H9 (cell line): ENCODE data around the gene AFF4. TPM values are rescaled to one million over a fixed set of nuclear protein-coding genes. Genes with fewer than 3 reads are reported as not detected.

ENCODE experiments used
- DNase-seq: peaks from one replicate; pipeline ENCODE4 v3.0.0-alpha.2; 2017
- H2AFZ ChIP-seq: one replicate; pipeline ENCODE4 v1.6.1; 2013; ENCODE audit warnings: mild to moderate bottlenecking, low read length, control low read depth, moderate library complexity
- H2AK5ac ChIP-seq: 2 replicates; pipeline ENCODE4 v1.6.1; 2013; ENCODE audit warnings: low read length, control low read depth, mixed read lengths; ENCODE audit not compliant: insufficient read length
- H2BK120ac ChIP-seq: one replicate; pipeline ENCODE4 v1.6.1; 2013; ENCODE audit warnings: low read depth, mild to moderate bottlenecking, low read length, control low read depth, inconsistent platforms; ENCODE audit not compliant: poor library complexity, severe bottlenecking
- H2BK12ac ChIP-seq: 2 replicates; pipeline ENCODE4 v1.6.1; 2013; ENCODE audit warnings: low read length, control low read depth, mixed read lengths, low read depth; ENCODE audit not compliant: insufficient read length
- H2BK15ac ChIP-seq: 2 replicates; pipeline ENCODE4 v1.6.1; 2013; ENCODE audit warnings: low read depth, low read length, control low read depth
- H2BK20ac ChIP-seq: one replicate; pipeline ENCODE4 v1.6.1; 2013; ENCODE audit warnings: low read depth, mild to moderate bottlenecking, low read length, control low read depth, inconsistent platforms; ENCODE audit not compliant: poor library complexity, severe bottlenecking
- H2BK5ac ChIP-seq: 2 replicates; pipeline ENCODE4 v1.6.1; 2013; ENCODE audit warnings: low read length, control low read depth, mixed read lengths; ENCODE audit not compliant: insufficient read length
- H3K14ac ChIP-seq: 2 replicates; pipeline ENCODE4 v1.6.1; 2013; ENCODE audit warnings: low read length, control low read depth; ENCODE audit not compliant: insufficient read depth
- H3K18ac ChIP-seq: 2 replicates; pipeline ENCODE4 v1.6.1; 2013; ENCODE audit warnings: low read depth, mild to moderate bottlenecking, mixed read lengths, low read length, control low read depth; ENCODE audit not compliant: insufficient read length
- H3K23ac ChIP-seq: 2 replicates; pipeline ENCODE4 v1.6.1; 2013; ENCODE audit warnings: low read length, control low read depth, mixed read lengths, low read depth; ENCODE audit not compliant: insufficient read length
- H3K23me2 ChIP-seq: 2 replicates; pipeline ENCODE4 v1.6.1; 2013; ENCODE audit warnings: low read depth, mild to moderate bottlenecking, mixed read lengths, low read length, control low read depth; ENCODE audit not compliant: insufficient read length, poor library complexity, severe bottlenecking
- H3K27ac ChIP-seq: 2 replicates; pipeline ENCODE4 v1.5.1; 2013; ENCODE audit warnings: low read length, control low read depth, mixed read lengths, low read depth; ENCODE audit not compliant: insufficient read length
- H3K27me3 ChIP-seq: 2 replicates; pipeline ENCODE4 v1.6.1; 2013; ENCODE audit warnings: low read length, control low read depth, inconsistent platforms; ENCODE audit not compliant: insufficient read depth
- H3K4ac ChIP-seq: 2 replicates; pipeline ENCODE4 v1.6.1; 2013; ENCODE audit warnings: low read depth, mild to moderate bottlenecking, control low read depth, inconsistent platforms, low read length, moderate library complexity
- H3K4me1 ChIP-seq: 2 replicates; pipeline ENCODE4 v1.6.1; 2013; ENCODE audit warnings: low read length, control low read depth, inconsistent platforms; ENCODE audit not compliant: insufficient read depth
- H3K4me2 ChIP-seq: 2 replicates; pipeline ENCODE4 v1.6.1; 2013; ENCODE audit warnings: low read length, control low read depth, mixed read lengths; ENCODE audit not compliant: insufficient read length, insufficient read depth
- H3K56ac ChIP-seq: 2 replicates; pipeline ENCODE4 v1.6.1; 2013; ENCODE audit warnings: low read depth, mild to moderate bottlenecking, mixed read lengths, low read length, control low read depth; ENCODE audit not compliant: insufficient read length
- H3K79me1 ChIP-seq: 2 replicates; pipeline ENCODE4 v1.6.1; 2013; ENCODE audit warnings: low read depth, mild to moderate bottlenecking, moderate library complexity, low read length, control low read depth, inconsistent platforms; ENCODE audit not compliant: insufficient read depth, poor library complexity, severe bottlenecking
- H3K79me2 ChIP-seq: 2 replicates; pipeline ENCODE4 v1.6.1; 2013; ENCODE audit warnings: low read length, control low read depth, inconsistent platforms; ENCODE audit not compliant: insufficient read depth
- H3K9ac ChIP-seq: 2 replicates; pipeline ENCODE4 v1.6.1; 2013; ENCODE audit warnings: low read length, control low read depth, mixed read lengths; ENCODE audit not compliant: insufficient read length; ENCODE audit errors: extremely low read depth
- H3K9me3 ChIP-seq: one replicate; pipeline ENCODE4 v1.6.1; 2013; ENCODE audit warnings: low read depth, low read length, inconsistent platforms; ENCODE audit not compliant: control insufficient read depth
- H3T11ph ChIP-seq: one replicate; pipeline ENCODE4 v1.6.1; 2013; ENCODE audit warnings: mild to moderate bottlenecking, low read length, control low read depth, inconsistent platforms
- H4K20me1 ChIP-seq: one replicate; pipeline ENCODE4 v1.6.1; 2013; ENCODE audit not compliant: control insufficient read depth, insufficient read length, insufficient read depth
- H4K5ac ChIP-seq: 2 replicates; pipeline ENCODE4 v1.6.1; 2013; ENCODE audit warnings: low read depth, mild to moderate bottlenecking, mixed read lengths, low read length, control low read depth; ENCODE audit not compliant: insufficient read length
- H4K8ac ChIP-seq: replicated peaks from 2 replicates; pipeline ENCODE4 v1.6.1; 2013; ENCODE audit warnings: low read length, control low read depth, mixed read lengths, low read depth; ENCODE audit not compliant: insufficient read length
- H4K91ac ChIP-seq: 2 replicates; pipeline ENCODE4 v1.6.1; 2013; ENCODE audit warnings: low read depth, mild to moderate bottlenecking, moderate library complexity, mixed read lengths, low read length, control low read depth; ENCODE audit not compliant: insufficient read length
- H3K27ac Mint-ChIP-seq, 3 experiments: 2 replicates in 2 of 3; 3 replicates in 1 of 3; pipeline ENCODE4 v1.8.0; 2020 to 2021; ENCODE audit warnings: mixed read lengths in 3 of 3, mild to moderate bottlenecking in 1 of 3, moderate library complexity in 1 of 3
- H3K27me3 Mint-ChIP-seq: 2 replicates; pipeline ENCODE4 v1.8.0; 2021; ENCODE audit warnings: low read depth, mild to moderate bottlenecking, moderate library complexity, mixed read lengths
- H3K36me3 Mint-ChIP-seq, 3 experiments: 2 replicates in 2 of 3; 3 replicates in 1 of 3; pipeline ENCODE4 v1.8.0; 2020 to 2021; ENCODE audit warnings: low read depth in 3 of 3, mixed read lengths in 3 of 3; ENCODE audit not compliant: insufficient read depth in 1 of 3
- H3K4me1 Mint-ChIP-seq, 2 experiments: 2 replicates each; pipeline ENCODE4 v1.8.0; 2020; ENCODE audit warnings: mixed read lengths in 2 of 2
- H3K4me3 Mint-ChIP-seq, 2 experiments: 2 replicates in 1 of 2; 3 replicates in 1 of 2; pipeline ENCODE4 v1.8.0; 2020 to 2021; ENCODE audit warnings: mild to moderate bottlenecking in 2 of 2, mixed read lengths in 2 of 2, moderate library complexity in 1 of 2
- H3K9me3 Mint-ChIP-seq, 2 experiments: 2 replicates in 1 of 2; 3 replicates in 1 of 2; pipeline ENCODE4 v1.8.0; 2020; ENCODE audit warnings: mild to moderate bottlenecking in 2 of 2, mixed read lengths in 2 of 2, moderate library complexity in 1 of 2
- CTCF ChIP-seq: fragments of 200-600 bp; sonication (generic); conservative IDR thresholded peaks from 3 replicates; pipeline ENCODE4 v1.8.0; 2021; ENCODE audit warnings: antibody characterized with exemption, mild to moderate bottlenecking
- WGBS: extraction: QIAGEN DNeasy Blood & Tissue Kit; methylation state at CpG from one replicate; pipeline ENCODE4 v1.1.7; 2013; ENCODE audit warnings: missing lambda C conversion rate, low lambda C conversion rate, mixed read lengths; ENCODE audit not compliant: insufficient read length; ENCODE audit errors: extremely low coverage; 5-methylcytosine and 5-hydroxymethylcytosine counted together
- total RNA-seq: library from RNA; stranded (reverse); gene quantifications from 2 replicates; pipeline ENCODE4 v1.2.1, GENCODE V29; 2021

The AFF4 gene
- total RNA-seq, 1 experiment from 2014 or later, result 73.2 TPM

GRCh38 chr5:132853790-132854189 is 109.6 kb downstream of the AFF4 start:
- Histone ChIP-seq H3K4me2 (no peak overlapping the region), H2BK15ac (no peak overlapping the region), H2AFZ (no peak overlapping the region), H3K27me3 (no peaks in the 10 kb centered on the region), H3K23me2 (no peaks in the 10 kb centered on the region), H3K79me1 (no peaks in the 10 kb centered on the region), H4K91ac (no peak overlapping the region), H4K20me1 (no peaks in the 10 kb centered on the region), H3K56ac (no peak overlapping the region), H3K9me3 (no peaks in the 10 kb centered on the region), H3K18ac (no peak overlapping the region), H3K4me1 (no peaks in the 10 kb centered on the region), H2BK12ac (no peak overlapping the region), H2BK120ac (no peak overlapping the region), H3K27ac (no peak overlapping the region), H2BK20ac (no peak overlapping the region), H2AK5ac (no peak overlapping the region), H3T11ph (no peak overlapping the region), H4K5ac (no peak overlapping the region), H2BK5ac (no peak overlapping the region), H3K14ac (no peak overlapping the region), H3K4ac (no peak overlapping the region), H3K9ac (no peak overlapping the region), H4K8ac (no peak overlapping the region), H3K23ac (no peak overlapping the region), H3K79me2 (no peaks in the 10 kb centered on the region)
- H3K9me3 Mint-ChIP-seq, result no peaks in the 10 kb centered on the region
- no peak overlapping the region for H3K27ac Mint-ChIP-seq
- H3K4me3 Mint-ChIP-seq, result no peak overlapping the region
- DNase-seq, result no peak
- TF ChIP-seq CTCF, result no peak
- peaks cover 3 to 8% of the 10 kb centered on the region in 2 experiments; a peak in 3 of 4 replicates for H3K4me1 Mint-ChIP-seq
- WGBS, result no CpG with 5 or more reads among the region's 1 CpG
- H3K27me3 Mint-ChIP-seq, result no peaks in the 10 kb centered on the region; the same call in 1 of the 2 replicates
- H3K36me3 Mint-ChIP-seq, result no peaks in the 10 kb centered on the region
